HFF-Myc (cell line): ENCODE data around the gene CLPTM1.

ENCODE experiments used
- DNase-seq: peaks from one replicate; pipeline ENCODE4 v3.0.0-alpha.2; 2011; ENCODE audit warnings: low read depth; ENCODE audit errors: extremely low read depth
- H3K4me3 ChIP-seq: replicated peaks from 2 replicates; pipeline ENCODE4 v1.5.1; 2011; ENCODE audit warnings: low read depth, mild to moderate bottlenecking, control low read depth, low read length
- CTCF ChIP-seq: IDR thresholded peaks from 2 replicates; pipeline ENCODE4 v1.5.1; 2012; ENCODE audit warnings: mild to moderate bottlenecking, low read depth, low read length, control low read depth; ENCODE audit errors: missing control alignments

The CLPTM1 gene

DNA sequence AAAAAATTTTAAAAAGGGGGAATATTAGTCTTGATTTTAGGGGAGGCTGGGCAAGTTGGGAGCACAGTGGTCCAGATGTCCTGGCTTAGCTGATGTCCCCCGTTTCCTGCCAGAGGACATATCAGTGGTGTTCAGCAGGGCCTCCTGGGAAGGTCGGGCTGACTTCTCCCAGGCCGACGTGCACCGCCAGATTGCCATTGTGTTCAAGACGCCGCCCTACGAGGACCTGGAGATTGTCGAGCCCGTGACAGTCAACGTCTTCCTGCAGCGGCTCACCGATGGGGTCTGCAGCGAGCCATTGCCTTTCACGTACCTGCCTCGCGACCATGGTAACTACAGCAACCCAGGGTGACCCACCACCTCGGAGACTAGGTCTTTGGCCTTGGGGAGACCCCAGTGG, 77.2 kb downstream of the CLPTM1 start:
- DNase-seq: no peak
- no peak for TF ChIP-seq CTCF
- H3K4me3 ChIP-seq: no peak overlapping the region

- H3K4me3 ChIP-seq: no peak overlapping the region
- no peak for DNase-seq
- TF ChIP-seq CTCF: no peak
Measured at GRCh38 chr19:45035755-45036154, 80.6 kb downstream of the CLPTM1 start.

- no peak overlapping the region for H3K4me3 ChIP-seq
- no peak for TF ChIP-seq CTCF
- no peak for DNase-seq
Measured at GRCh38 chr19:45037393-45038169, 82.4 kb downstream of the CLPTM1 start.

GRCh38 chr19:45038931-45039893, 84.0 kb downstream of the CLPTM1 start, which contains the start of gene CLASRP:
Gene CLASRP, plus strand, starts transcription at chr19:45039045. Its CDS starts 1,168 bp downstream, at chr19:45040213.
- no peak for TF ChIP-seq CTCF
- DNase-seq: peak; percentile 43
- H3K4me3 ChIP-seq: peak within 1 kb of the TSS; percentile 83

DNA sequence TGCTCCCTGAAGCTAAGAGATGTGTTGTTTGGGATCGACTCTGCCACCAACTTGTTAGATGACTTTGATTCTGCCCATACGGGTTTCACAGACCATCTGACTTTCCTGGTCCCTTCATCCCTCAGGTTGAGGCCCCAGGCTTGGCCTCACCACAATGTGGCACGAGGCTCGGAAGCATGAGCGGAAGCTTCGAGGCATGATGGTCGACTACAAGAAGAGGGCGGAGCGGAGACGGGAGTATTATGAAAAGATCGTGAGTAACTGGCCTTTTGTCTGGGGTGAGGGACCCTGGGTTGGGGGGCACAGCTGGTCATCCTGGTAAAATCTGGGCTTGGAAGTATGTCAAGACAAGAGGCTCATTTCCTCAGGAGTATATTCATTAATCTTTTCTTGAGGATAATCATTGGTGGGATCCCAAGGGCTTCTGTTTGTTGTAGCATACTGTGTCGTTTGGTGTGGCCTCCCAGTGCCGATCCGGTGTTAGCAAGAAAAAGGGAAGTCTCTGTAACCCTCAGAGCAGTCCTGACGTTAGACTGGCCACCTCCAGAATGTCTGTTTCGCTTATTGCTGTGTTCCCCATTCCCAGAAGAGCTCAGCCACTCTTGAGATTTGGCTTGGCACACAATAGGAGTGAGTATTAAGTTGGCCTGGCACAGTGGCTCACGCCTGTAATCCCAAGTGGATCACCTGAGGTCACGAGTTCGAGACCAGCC, 85.0 kb downstream of the CLPTM1 start:
- no peak for DNase-seq
- H3K4me3 ChIP-seq: peak overlapping the region; percentile 83
- TF ChIP-seq CTCF: no peak

DNA sequence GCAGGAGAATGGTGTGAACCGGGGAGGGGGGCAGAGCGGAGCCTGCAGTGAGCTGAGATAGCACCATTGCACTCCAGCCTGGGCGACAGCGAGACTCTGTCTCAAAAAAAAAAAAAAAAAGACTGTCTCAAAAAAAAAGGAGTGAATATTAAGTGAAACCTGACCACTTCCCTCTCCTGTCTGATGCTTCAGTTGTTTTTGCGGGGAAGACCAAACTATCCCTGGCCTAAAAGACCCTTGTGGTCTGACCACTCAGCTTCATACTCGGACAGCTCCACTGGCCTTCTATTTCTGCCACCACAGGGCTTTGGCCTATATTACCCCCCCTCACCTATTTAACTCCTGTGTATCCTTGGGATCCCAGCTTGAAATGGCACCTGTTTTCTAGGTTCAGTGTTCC, 85.9 kb downstream of the CLPTM1 start:
- DNase-seq: no peak
- H3K4me3 ChIP-seq: no peak overlapping the region

More for the DNA sequence above, 85.9 kb downstream of the CLPTM1 start:
- no peak for TF ChIP-seq CTCF
